ENCODE data around the gene ACAP2. TPM values are rescaled to one million over a fixed set of nuclear protein-coding genes. Genes with fewer than 3 reads are reported as not detected.

Gene ACAP2
- total RNA-seq, 1 experiment from 2014 or later = 50.9 TPM

DNA sequence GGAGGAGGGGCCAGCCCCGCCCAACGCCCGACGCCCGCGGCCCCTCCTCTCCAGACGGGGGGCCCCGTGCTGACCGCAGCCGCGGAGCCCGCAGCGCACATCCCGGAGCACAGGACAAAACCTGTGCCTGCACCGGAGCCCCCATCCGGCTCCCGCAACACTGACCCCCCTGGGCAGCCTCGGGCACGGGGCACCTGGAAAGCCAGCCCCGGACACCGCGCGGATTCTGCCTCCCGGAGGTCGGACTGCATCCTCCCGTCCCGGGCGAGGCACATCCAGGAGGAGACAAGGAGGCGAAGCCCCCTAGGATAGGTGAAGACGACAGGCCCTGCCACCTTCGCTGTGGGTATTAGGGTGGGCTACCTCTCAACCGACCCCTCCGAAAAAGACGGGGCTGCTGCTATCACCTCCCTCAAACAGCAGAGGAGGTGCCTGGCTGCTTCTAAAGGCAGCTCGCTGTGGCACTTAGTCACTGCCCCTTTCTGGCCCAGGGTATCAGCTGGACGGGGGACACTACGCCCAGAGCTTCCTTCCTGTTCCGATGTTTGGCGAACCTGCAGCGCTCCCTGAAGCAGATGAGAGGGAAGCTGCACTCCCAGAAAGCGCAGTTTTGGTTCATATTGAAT lies 182.4 kb downstream of the ACAP2 start:
- DNase-seq (ENCODE audit: low read depth) = peak; percentile 13

DNA sequence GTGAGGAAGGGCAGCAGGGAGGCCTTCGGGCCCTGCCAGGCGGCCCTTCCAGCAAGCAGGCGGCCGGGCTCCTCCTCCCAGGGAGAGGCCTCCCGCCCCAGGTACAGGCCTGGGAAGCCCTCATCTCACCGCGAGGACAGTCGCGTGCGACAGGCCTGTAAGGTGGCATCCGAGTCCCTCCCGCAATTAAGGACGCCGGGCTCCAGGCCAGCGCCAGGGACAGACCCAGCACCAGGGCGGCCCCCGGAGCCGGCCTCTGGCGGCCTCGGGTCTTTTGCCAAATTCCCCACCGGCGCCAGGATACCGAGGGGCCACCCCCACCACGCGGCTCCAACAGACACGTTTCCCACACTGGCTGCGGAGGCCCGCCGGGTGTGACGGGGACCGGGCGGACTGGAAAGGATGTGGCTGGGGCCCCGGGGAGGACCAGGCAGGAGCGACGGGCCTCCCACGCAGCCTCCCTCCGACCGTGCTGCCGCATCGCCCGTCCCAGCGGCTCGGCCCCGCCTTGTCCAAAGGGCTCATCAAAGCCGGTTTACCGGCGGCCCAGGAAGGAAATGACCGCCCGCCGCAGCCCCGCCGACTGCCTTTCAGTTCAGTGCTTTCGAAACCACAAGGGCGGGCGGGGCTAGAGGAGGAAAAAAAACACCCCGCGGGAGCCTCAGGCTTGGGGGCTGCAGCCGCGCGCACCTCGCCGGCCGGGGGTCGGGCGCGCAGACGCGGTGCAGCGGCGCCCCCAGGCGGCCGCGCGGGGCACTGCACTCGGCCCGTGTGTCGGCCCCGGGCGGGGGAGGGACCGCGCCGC lies 183.1 kb downstream of the ACAP2 start:
- peak; percentile 96 for DNase-seq (ENCODE audit: low read depth)

DNA sequence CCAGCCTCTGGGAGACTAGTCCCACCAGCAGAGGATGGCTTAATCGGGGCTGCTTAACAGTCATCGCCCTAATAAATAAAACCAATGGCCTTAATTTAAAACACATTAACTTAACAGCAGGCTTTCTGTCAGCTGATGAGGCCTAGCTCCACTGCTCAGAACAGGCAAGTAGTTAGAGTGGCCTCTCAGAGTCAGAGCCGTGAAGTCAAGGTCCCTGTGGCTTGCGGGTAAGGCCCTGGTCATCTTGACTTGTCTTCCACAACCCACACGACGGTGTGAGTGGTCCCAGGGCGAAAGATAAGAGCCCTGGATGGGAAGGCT lies 183.7 kb downstream of the ACAP2 start:
- no peak for DNase-seq (ENCODE audit: low read depth)

DNA sequence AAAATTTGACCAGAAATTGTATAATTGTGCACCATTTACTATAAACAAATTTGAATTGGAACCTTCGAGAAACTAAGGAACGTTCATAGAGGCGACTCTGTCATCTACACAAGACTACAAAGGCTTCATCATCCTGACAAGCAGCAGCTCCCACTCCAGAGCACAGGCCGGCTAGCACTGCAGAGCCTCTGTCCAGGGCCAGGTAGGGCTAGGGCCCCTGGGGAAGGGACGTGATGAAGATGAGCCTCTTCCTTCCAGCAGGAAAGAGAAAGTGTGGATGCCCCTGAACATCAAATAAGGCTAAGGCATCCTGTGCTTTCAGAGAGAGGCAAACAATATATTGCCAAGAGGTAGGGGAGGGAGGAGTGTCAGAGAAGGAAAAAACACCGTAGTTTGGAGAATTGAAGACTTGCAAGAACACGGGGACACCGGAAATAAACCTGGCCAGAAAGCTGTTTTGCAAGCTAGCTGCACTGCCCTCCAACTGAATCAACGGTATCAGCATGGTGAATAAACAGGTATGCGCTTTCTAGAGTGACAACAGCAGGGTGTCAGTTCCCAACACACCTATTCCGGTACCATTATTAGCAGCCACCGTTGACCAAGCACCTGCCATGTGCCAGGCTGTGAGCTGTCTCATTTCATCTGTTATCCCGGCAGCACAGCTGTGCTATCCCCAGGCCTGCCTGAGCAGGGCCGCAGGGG lies 184.2 kb downstream of the ACAP2 start:
- DNase-seq (ENCODE audit: low read depth) = no peak

DNA sequence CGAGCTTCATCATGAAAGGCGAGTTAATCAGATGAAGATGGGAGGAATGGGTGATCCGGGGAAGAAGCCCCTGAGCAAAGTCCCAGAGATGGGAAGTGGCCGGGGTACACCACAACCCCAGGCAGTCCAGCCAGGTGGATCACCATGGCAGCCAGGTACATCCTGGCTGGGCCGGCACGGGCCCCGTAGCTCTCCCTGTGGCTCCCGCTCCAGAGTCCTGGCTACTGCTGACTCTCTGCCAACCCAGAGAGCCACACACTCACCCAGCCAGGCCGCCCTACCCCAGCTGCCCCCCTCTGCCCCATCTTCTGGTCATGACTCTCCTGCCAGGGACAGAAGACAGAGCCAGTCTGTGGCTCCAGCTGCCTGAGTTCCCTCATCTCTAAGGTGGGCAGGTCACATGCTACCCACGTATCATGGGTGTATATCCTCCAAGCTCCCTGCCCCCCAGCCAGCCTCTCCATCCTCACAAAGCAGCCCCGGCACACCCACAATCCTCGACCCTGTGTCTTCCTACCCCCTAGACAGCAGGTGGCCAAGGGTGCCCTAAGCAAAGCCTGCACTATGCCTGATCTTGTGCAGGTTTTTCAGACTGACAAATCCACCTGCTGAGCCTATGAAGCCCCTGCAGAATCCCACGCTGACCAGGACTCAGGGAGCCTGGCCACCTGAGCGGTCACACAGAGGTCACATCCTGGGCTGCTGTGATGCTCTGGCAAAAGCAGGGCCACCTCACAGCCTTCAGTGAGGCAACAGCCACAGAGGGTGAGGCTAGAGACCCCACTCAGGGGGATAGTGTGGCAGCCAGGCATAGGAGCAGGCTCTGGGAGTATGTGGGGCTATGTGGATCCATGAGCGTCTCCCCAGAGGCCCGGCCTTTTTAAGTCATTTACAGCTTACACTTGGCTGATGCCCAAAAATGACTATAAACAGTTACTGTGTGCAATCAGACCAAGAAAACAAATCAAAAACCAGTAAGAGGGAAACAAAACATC lies 185.1 kb downstream of the ACAP2 start:
- no peak for DNase-seq (ENCODE audit: low read depth)

DNA sequence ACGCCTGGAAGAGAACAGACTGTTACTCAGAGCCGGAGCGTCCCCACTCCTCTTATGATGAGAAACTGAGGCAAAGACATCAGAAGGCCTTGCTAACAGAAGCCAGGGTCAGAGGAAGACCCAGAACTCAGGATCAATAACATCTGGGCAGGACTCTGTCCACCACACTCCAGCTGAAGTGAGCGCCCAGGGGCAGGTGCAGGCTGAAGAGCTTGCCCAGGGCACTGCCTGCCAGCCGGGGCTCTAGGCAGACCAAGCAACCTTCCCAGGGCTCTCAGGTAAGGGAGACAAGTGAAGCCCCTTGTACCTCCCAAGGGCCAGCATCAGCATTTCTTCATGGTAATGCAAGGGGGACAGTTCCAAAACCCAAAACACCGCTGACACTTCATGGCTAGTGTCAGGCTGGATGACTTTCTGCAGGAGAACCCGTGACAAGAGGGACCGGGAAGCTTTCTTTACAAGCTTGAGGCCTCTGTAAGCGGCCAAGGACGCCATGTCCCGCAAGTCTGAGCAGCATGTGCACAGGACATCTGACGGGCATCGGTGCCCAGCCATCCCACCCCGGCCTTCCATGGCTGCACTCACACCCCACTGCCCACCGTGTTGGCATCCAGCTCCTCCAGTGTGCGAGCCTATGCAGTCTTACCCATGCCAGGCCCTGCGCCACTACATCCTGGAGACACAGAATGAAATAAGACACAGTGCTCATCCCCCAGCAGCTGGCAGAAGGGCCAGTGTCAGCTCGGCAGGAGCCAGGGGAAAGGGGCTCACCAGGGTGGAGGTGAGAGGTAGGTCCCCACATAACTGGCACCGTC lies 186.0 kb downstream of the ACAP2 start:
- DNase-seq (ENCODE audit: low read depth) = no peak

DNA sequence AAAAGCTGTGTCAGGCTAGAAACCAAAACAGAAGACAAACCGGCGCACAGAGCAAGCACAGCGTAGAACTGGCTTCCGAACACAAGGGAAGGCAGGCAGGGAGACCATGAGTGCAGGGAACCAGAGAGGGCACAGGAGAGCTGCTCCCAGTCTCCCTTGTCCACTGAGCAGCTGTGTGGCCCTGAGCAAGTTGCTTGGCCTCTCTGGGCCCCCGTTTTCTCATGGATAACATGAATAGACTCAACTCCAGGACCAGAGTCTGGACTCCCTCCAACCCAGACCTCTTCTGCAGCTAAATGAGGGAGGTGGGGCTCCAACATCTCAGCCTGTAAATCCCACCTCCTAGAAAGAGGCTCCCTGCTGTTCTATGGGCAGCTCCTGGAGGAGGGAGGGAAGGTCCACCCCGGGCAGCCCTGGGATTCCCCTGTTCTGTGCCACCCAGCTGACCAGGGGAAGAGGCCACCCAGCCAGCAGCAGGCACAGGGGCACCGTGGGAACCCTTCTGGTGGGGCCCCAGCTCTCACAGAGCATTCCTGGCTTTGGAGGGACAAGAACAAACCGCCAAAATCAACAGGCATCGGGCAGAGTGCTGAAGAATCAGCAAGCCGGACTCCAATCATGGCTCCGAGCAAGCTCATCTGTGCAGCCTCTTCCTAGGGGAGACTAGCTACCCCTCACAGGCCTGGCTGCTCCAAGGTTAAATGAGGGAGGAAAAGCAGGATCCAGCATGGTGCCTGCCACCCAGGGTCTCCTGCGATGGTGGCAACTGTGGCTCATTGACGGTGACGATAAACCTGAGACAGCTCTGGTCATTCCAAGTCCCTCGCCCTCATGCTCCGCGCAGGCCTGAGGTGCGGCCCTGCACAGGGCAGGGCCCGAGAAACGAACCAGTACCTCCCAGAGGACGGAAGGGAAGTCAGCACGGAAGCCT lies 187.0 kb downstream of the ACAP2 start:
- no peak for DNase-seq (ENCODE audit: low read depth)

DNA sequence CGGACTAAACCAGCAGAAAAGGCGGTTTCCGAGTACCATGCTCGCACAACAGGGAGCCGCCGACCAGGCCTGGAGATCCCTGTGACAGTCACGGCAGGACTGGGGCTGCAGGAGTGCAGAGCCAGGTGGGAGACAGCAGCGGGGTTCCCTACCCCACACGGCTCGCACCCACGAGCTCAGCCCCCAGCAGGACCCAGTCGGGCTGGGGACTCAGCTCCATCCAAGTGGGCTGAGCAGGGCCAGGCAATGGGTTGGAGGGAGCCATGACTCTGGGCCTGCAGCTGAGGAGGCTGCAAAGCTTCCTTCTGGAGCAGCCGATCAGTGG lies 187.7 kb downstream of the ACAP2 start:
- DNase-seq (ENCODE audit: low read depth) = no peak

DNA sequence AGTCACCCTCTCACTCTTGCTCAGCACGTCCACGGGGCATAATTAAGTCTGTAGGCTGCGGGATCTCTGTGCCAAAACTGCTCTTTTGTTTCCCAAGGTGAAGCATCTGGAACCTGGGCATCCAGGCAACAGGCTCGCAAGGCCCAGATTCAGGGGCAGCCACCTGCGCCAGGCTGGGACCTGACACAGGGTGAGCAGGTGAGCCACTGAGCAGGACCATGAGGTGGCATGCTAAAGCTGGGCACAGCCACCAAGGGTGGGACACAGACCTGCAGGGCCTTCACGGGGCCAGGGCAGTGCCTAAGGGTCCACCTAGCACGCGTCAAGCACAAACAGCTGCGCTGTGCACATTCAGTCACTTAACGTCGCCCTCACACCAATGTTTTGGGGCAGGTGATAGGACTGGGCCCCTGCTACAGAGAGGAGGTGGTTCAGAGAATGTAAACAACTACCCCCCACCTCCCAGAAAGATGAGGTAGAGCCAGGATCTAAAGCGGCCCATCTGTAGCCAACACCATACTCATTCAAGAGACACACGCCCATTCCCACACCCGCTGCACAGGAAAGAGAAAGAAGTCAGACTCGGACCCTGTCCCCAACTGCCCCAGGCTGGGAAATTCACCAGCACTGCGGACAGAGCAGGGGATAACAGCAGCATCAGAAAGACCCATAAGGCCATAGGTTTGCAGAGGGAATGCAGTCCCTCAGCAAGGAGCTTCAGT lies 188.2 kb downstream of the ACAP2 start:
- no peak for DNase-seq (ENCODE audit: low read depth)

DNA sequence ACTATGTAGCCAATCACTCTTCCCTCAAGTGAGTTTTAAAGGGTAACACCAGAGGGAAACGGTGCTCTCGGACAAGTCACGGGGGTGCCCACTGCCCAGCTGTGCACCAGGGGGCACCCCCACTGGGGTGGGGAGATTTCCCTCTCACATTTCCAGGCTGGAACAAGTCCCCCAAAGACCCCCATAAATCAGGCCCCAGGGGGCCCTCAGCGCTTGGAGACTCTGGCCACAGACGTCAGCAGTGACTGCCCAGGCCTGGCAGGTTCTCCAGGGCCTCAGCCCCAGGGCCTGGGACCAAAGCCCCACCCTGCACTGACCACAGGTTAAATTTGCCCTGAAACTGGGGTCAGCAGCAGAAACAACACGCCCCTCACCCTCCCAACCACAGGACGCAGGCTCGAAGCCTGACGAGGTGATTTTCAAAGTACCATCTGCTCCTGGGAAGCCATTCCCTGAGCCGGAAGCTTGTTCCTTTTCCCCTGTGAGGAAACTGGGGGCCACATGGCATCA lies 188.8 kb downstream of the ACAP2 start:
- DNase-seq (ENCODE audit: low read depth) = no peak

DNA sequence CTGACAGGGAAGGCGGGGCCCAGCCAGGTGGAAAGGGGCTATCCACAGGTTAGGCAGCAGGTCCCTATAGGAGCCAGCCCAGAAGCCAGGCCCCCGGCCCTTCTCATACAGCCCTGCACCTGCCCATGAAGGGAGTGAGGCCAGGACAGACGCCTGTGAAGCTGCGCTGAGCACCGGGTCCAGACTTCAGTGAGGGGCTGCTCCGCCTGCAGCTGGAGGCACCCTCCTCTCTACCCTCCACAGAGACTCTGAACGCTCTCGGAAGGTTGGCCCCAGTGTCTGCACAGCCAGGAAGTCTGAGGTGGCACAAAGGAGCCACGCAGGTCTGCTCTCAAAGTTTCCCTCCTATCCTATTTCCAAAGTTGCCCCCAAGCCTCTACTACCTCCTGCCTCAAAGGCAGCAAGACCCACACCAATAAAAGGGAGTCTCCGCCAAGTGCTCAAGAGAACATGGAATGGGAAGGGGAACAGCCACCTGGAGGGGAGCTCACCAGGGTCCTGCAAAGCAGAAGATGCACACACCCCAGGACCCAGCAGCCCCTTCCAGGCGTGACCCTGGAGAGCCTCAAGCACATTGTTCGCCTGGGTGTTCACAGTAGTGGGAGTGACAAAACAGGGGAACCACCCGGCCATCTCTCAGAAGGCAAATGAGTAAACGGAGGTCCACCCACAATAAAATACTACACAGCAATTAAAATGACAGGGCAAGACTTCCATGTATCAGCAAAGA lies 191.3 kb downstream of the ACAP2 start:
- DNase-seq (ENCODE audit: low read depth) = no peak

DNA sequence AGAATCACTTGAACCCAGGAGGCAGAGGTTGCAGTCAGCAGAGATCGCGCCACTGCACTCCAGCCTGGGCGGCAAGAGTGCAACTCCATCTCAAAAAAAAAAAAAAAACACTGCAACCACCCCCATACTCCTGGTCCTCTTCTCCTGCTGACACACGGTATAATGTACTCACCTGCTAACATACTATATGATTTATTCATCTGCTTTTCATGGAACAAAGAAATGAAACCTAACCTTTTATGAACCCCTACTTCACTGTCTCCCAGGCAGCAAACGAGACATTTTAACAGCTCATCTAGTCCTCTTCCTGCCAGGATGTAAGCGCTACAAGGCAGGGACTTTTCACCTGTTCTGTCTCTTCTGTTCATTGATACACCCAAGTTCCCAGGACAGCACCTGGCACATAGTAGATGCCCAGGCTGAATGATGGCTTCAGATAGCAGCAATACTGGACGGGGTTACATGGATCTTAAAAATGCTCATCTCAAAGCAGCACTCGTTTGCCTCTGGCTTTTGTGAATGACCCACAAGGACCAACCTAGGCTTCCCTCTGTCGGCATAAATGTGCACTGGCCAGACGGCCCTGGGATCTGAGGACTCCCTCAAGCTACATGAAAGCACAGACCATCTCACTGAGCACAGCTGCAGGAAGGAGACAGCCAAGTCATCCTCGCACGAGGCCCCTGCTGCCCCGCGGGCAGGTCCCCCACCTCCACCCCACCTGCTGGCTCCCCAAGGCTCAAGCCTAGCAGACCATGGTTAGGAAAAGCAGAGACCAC lies 192.2 kb downstream of the ACAP2 start:
- DNase-seq (ENCODE audit: low read depth) = no peak

DNA sequence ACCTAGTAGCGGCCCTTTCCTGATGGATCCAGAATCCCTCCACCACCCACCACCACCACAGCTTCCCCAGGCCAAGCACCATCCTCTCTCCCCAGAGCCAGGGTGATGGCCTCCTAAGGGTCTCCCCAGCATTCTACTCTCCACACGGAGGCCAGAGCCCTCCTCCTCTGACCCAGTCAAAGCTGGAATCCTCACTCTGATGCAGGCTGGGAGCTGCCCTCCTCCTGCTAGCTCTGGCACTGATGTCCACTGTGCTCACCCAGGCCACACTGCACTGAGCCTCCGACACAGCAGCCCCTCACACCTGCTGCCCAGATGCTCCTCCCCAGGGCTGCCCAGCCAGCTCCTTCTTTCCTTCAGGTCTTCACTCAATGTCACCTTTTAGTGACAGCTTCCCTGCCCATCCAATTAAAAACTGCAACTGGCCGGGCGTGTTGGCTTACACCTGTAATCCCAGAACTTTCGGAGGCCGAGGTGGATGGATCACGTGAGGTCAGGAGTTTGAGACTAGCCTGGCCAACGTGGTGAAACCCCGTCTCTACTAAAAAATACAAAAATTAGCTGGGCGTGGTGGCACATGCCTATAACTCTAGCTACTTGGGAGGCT lies 192.9 kb downstream of the ACAP2 start:
- no peak for DNase-seq (ENCODE audit: low read depth)

DNA sequence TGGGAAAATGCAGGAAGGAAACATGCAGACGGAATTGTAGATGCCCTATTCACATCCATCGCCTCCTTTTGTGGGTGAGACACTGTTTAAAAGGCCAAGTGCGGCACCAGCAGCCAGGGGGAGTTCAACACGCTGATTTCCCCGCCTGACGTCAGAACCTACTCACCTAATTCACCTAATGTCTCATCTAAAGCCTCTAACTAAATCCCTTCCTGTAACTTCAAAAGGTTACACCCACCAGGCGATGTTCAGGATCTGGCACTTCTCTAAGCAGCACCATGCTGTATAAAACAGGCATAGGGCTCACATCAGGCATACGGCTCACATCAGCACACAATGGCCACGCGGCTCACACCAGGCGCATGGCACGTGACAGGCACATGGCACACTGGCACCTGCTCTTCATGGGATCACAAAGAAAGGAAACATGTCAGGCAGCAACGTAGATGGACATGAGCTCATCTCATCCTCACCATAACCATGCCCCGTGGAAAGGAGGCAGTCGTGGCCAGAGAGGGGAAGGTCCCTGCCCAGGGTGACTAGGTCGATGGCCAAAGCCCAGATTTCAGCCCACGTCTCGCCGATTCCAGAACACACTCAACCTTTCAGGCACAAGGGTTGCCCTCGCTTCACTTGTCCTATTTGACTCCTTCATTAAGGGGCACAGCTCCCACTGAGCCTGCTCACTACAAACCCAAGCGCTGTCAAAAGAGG lies 193.6 kb downstream of the ACAP2 start:
- no peak for DNase-seq (ENCODE audit: low read depth)

DNA sequence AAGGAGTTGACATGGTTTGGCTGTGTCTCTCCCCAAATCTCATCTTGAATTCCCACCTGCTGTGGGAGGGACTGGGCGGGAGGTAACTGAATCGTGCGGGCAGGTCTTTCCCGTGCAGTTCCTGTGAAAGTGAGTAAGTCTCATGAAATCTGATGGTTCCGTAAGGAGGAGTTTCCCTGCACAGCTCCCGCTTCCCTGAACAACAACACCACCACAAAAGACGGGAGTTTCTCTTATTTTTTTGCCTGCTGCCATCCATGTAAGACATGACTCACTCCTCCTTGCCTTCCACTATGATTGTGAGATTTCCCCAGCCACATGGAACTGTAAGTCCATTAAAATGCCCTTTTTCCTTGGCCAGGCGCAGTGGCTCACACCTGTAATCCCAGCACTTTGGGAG lies 194.5 kb downstream of the ACAP2 start:
- no peak for DNase-seq (ENCODE audit: low read depth)

DNA sequence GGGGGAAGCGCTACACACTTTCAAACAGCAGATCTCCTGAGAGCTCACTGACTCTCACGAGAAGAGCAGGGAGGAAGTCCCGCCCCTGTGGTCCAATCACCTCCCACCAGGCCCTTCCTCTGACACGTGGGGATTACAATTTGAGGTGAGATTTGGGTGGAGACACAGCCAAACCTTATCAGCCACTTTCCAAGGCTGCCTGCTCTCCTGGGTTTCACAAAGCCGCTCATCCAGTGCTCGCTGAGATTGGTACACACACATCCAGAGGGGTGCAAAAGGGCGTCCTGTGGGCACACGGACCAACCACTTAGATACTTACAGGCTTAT lies 195.0 kb downstream of the ACAP2 start:
- no peak for DNase-seq (ENCODE audit: low read depth)

All from RPMI7951 (cell line).